OCI-LY7 (cell line): ENCODE measurements around the gene GRID1. TPM values are rescaled to one million over a fixed set of nuclear protein-coding genes. Genes with fewer than 3 reads are reported as not detected.

Experiments used
- BruUV-seq: library from RNA; stranded (reverse); fragments of 400-500 nt; replicated peaks from 2 replicates; lab custom pipeline; 2021; lab: Mats Ljungman, UMichigan
- CTCF ChIA-PET: fragments of 300-600 bp; sonication (Branson Sonifier 250); formaldehyde crosslinking; loops from one replicate; lab custom pipeline; 2022; ENCODE audit warnings: antibody characterized with exemption; ENCODE audit not compliant: unreplicated experiment; lab: Charles Lee
- POLR2A ChIA-PET: fragments of 300-600 bp; sonication (Branson Sonifier 250); formaldehyde crosslinking; loops from one replicate; lab custom pipeline; 2022; ENCODE audit warnings: antibody characterized with exemption; lab: Charles Lee
- DNase-seq: peaks from one replicate; pipeline ENCODE4 v3.0.0-alpha.2; 2015; ENCODE audit warnings: low spot score
- H2AFZ ChIP-seq: fragments of 200-600 bp; sonication (generic), shearing (Covaris generic); 2 replicates; pipeline ENCODE4 v1.6.1; 2014; ENCODE audit warnings: mild to moderate bottlenecking, antibody characterized with exemption, low read length, moderate library complexity
- H3K27ac ChIP-seq: fragments of 200-600 bp; sonication (generic); 2 replicates; pipeline ENCODE4 v1.5.1; 2014; ENCODE audit warnings: mixed run types, low read depth, mild to moderate bottlenecking, moderate library complexity, low read length, inconsistent platforms; ENCODE audit not compliant: poor library complexity, severe bottlenecking
- H3K36me3 ChIP-seq: fragments of 200-600 bp; sonication (generic); 2 replicates; pipeline ENCODE4 v1.6.1; 2014; ENCODE audit warnings: mild to moderate bottlenecking, antibody characterized with exemption, low read length, moderate library complexity, mixed read lengths; ENCODE audit not compliant: insufficient read depth
- H3K4me1 ChIP-seq: fragments of 200-600 bp; sonication (generic); 2 replicates; pipeline ENCODE4 v1.5.1; 2014; ENCODE audit warnings: mild to moderate bottlenecking, low read length; ENCODE audit not compliant: insufficient read depth, poor library complexity, severe bottlenecking
- H3K4me2 ChIP-seq: fragments of 200-600 bp; sonication (generic); 2 replicates; pipeline ENCODE4 v1.6.1; 2014; ENCODE audit warnings: mild to moderate bottlenecking, low read length
- H3K4me3 ChIP-seq: fragments of 200-600 bp; sonication (generic); 2 replicates; pipeline ENCODE4 v1.5.1; 2014; ENCODE audit warnings: mild to moderate bottlenecking, low read depth, low read length; ENCODE audit not compliant: poor library complexity, severe bottlenecking
- H3K79me2 ChIP-seq: fragments of 200-600 bp; sonication (generic); 2 replicates; pipeline ENCODE4 v1.6.1; 2016; ENCODE audit warnings: low read depth, mild to moderate bottlenecking, low read length, moderate library complexity, mixed read lengths; ENCODE audit not compliant: insufficient read depth
- H3K9me2 ChIP-seq: fragments of 200-600 bp; sonication (generic); 2 replicates; pipeline ENCODE4 v1.6.1; 2016; ENCODE audit warnings: mild to moderate bottlenecking, low read length, mixed read lengths; ENCODE audit not compliant: insufficient read depth
- H3K9me3 ChIP-seq: fragments of 200-600 bp; sonication (generic); 2 replicates; pipeline ENCODE4 v1.6.1; 2014; ENCODE audit warnings: mild to moderate bottlenecking, mixed run types, low read length, mixed read lengths
- H4K20me1 ChIP-seq: fragments of 200-600 bp; sonication (generic); 2 replicates; pipeline ENCODE4 v1.6.1; 2014; ENCODE audit warnings: mild to moderate bottlenecking, antibody characterized with exemption, low read length, moderate library complexity, mixed read lengths; ENCODE audit not compliant: insufficient read depth
- EZH2phosphoT487 ChIP-seq: fragments of 200-600 bp; sonication (generic); IDR thresholded peaks from 2 replicates; pipeline ENCODE4 v1.6.1; 2018; ENCODE audit warnings: low read depth, borderline replicate concordance, mild to moderate bottlenecking, mixed run types, antibody characterized with exemption, low read length, moderate library complexity, mixed read lengths
- intact Hi-C: fragments of 100-400 bp; cut with micrococcal nuclease; formaldehyde crosslinking; loops from one replicate; pipeline ENCODE4 v1.10.0; 2022; ENCODE audit not compliant: unreplicated experiment
- total RNA-seq, 2 experiments: library from RNA; depleted of rRNA in 1 of 2; stranded (reverse); fragments of >200 nt in 1 of 2; shearing (Covaris generic) in 1 of 2; gene quantifications; 2 replicates each; pipeline ENCODE4 v1.2.3, GENCODE V29; 2014 to 2022
- TF ChIP-seq, protein P1 (sequence below): fragments of 200-600 bp; sonication (generic); conservative IDR thresholded peaks from 2 replicates; pipeline ENCODE4 v1.5.1; 2014; ENCODE audit warnings: mild to moderate bottlenecking, antibody characterized with exemption, low read length, moderate library complexity, mixed read lengths

The GRID1 gene
- total RNA-seq, 2 experiments from 2014 or later, result 1.6 to 3.7 TPM

GRCh38 chr10:86350897-86351296, 15.7 kb downstream of the GRID1 start:
- no TSS peak for BruUV-seq

GRCh38 chr10:86349940-86350630, 16.5 kb downstream of the GRID1 start:
- intact Hi-C loops, result loop anchor here (2.0 kb wide), 1 partner anchor 235 kb away; no protein-coding TSS in a partner anchor
- no peak for DNase-seq
- Histone ChIP-seq H3K4me2 (no peak overlapping the region), H3K9me3 (no peaks in the 10 kb centered on the region), H3K79me2 (no peaks in the 10 kb centered on the region), H2AFZ (no peak overlapping the region), H3K9me2 (no peaks in the 10 kb centered on the region), H3K4me1 (no peaks in the 10 kb centered on the region), H4K20me1 (no peaks in the 10 kb centered on the region), H3K4me3 (no peak overlapping the region), H3K36me3 (no peaks in the 10 kb centered on the region), H3K27ac (no peak overlapping the region)
- ChIA-PET POLR2A (interaction anchor here (0.8 to 1.8 kb wide), 3 partner anchors 9 to 11 kb away, joined by 4 to 5 read pairs (median 4); no protein-coding TSS in a partner anchor), CTCF (interaction anchor here (1.1 to 1.3 kb wide), 3 partner anchors 10 to 20 kb away, joined by 3 to 5 read pairs (median 5); no protein-coding TSS in a partner anchor)
- BruUV-seq, result no TSS peak
- no peak for TF ChIP-seq EZH2phosphoT487
- TF ChIP-seq, protein P1, sequence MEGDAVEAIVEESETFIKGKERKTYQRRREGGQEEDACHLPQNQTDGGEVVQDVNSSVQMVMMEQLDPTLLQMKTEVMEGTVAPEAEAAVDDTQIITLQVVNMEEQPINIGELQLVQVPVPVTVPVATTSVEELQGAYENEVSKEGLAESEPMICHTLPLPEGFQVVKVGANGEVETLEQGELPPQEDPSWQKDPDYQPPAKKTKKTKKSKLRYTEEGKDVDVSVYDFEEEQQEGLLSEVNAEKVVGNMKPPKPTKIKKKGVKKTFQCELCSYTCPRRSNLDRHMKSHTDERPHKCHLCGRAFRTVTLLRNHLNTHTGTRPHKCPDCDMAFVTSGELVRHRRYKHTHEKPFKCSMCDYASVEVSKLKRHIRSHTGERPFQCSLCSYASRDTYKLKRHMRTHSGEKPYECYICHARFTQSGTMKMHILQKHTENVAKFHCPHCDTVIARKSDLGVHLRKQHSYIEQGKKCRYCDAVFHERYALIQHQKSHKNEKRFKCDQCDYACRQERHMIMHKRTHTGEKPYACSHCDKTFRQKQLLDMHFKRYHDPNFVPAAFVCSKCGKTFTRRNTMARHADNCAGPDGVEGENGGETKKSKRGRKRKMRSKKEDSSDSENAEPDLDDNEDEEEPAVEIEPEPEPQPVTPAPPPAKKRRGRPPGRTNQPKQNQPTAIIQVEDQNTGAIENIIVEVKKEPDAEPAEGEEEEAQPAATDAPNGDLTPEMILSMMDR, result no peak

More at GRCh38 chr10:86350897-86351296, 15.7 kb downstream of the GRID1 start:
- Histone ChIP-seq H4K20me1 (no peaks in the 10 kb centered on the region), H3K4me1 (peaks cover 7% of the 10 kb centered on the region), H3K27ac (no peak overlapping the region), H3K4me3 (no peak overlapping the region), H3K9me3 (no peaks in the 10 kb centered on the region), H3K79me2 (no peaks in the 10 kb centered on the region), H3K9me2 (no peaks in the 10 kb centered on the region), H2AFZ (no peak overlapping the region), H3K36me3 (no peaks in the 10 kb centered on the region), H3K4me2 (no peak overlapping the region)
- DNase-seq, result no peak
- intact Hi-C loops, result no loop called here
- ChIA-PET CTCF (interaction anchor here (1.2 kb wide), 1 partner anchor 19 kb away, joined by 3 read pairs; no protein-coding TSS in a partner anchor), POLR2A (interaction anchor here (0.8 kb wide), 1 partner anchor 10 kb away, joined by 4 read pairs; no protein-coding TSS in a partner anchor)
- no peak for TF ChIP-seq EZH2phosphoT487
- TF ChIP-seq, protein P1, result no peak
